ENCODE measurements around the gene MYO18B. TPM values are rescaled to one million over a fixed set of nuclear protein-coding genes. Genes with fewer than 3 reads are reported as not detected.
A peak's percentile ranks its signal among the peaks of the same experiment; 100 is the strongest.

The MYO18B gene
- total RNA-seq, 1 donor from 2014 or later: 254 TPM

GRCh38 chr22:25909614-25910387 is 167.8 kb downstream of the MYO18B start:
- intact Hi-C loops (cut with DNase I): no loop called here

GRCh38 chr22:25911243-25911972 is 169.4 kb downstream of the MYO18B start:
- DNase-seq (ENCODE audit: low spot score): no peak
- intact Hi-C loops (cut with DNase I): no loop called here

More at GRCh38 chr22:25909614-25910387, 167.8 kb downstream of the MYO18B start:
- no peak for DNase-seq (ENCODE audit: low spot score)

GRCh38 chr22:25919452-25919851 is 177.5 kb downstream of the MYO18B start:
- no peak for DNase-seq (ENCODE audit: low spot score)
- intact Hi-C loops (cut with DNase I): no loop called here

- intact Hi-C loops (cut with DNase I): no loop called here
- DNase-seq (ENCODE audit: low spot score): peak; percentile 67
These were observed 180.2 kb downstream of the MYO18B start for GRCh38 chr22:25922141-25922540.

GRCh38 chr22:25923914-25924313 is 181.9 kb downstream of the MYO18B start:
- intact Hi-C loops (cut with DNase I): no loop called here
- no peak for DNase-seq (ENCODE audit: low spot score)

GRCh38 chr22:25928038-25928437 is 186.1 kb downstream of the MYO18B start:
- intact Hi-C loops (cut with DNase I): no loop called here
- DNase-seq (ENCODE audit: low spot score): no peak

- intact Hi-C loops (cut with DNase I): no loop called here
- DNase-seq (ENCODE audit: low spot score): no peak
These were observed 187.4 kb downstream of the MYO18B start for GRCh38 chr22:25929321-25929878.

GRCh38 chr22:25930083-25930482 is 188.1 kb downstream of the MYO18B start:
- no peak for DNase-seq (ENCODE audit: low spot score)
- intact Hi-C loops (cut with DNase I): no loop called here

GRCh38 chr22:25930788-25931310 is 188.9 kb downstream of the MYO18B start:
- DNase-seq (ENCODE audit: low spot score): no peak
- intact Hi-C loops (cut with DNase I): no loop called here

- intact Hi-C loops (cut with DNase I): no loop called here
- no peak for DNase-seq (ENCODE audit: low spot score)
These were observed 191.3 kb downstream of the MYO18B start for GRCh38 chr22:25933158-25933788.

GRCh38 chr22:25935266-25936058 is 193.5 kb downstream of the MYO18B start:
- no peak for DNase-seq (ENCODE audit: low spot score)
- intact Hi-C loops (cut with DNase I): no loop called here

- DNase-seq (ENCODE audit: low spot score): no peak
- intact Hi-C loops (cut with DNase I): no loop called here
These were observed 196.2 kb downstream of the MYO18B start for GRCh38 chr22:25938151-25938550.

- intact Hi-C loops (cut with DNase I): no loop called here
- no peak for DNase-seq (ENCODE audit: low spot score)
These were observed 197.4 kb downstream of the MYO18B start for GRCh38 chr22:25939384-25939783.

- DNase-seq (ENCODE audit: low spot score): no peak
- intact Hi-C loops (cut with DNase I): no loop called here
These were observed 198.5 kb downstream of the MYO18B start for GRCh38 chr22:25940479-25940878.

GRCh38 chr22:25941365-25941960 is 199.5 kb downstream of the MYO18B start:
- DNase-seq (ENCODE audit: low spot score): no peak
- intact Hi-C loops (cut with DNase I): no loop called here

GRCh38 chr22:25942115-25942855 is 200.3 kb downstream of the MYO18B start:
- intact Hi-C loops (cut with DNase I): no loop called here

GRCh38 chr22:25942856-25943411 is 200.9 kb downstream of the MYO18B start:
- DNase-seq (ENCODE audit: low spot score): peak; percentile 78
- intact Hi-C loops (cut with DNase I): no loop called here

More at GRCh38 chr22:25942115-25942855, 200.3 kb downstream of the MYO18B start:
- DNase-seq (ENCODE audit: low spot score): no peak

- no peak for DNase-seq (ENCODE audit: low spot score)
- intact Hi-C loops (cut with DNase I): no loop called here
These were observed 208.1 kb downstream of the MYO18B start for GRCh38 chr22:25950111-25950510.

All from cardiac septum (tissue), 1 donor.